Activated gamma-delta T cell (primary cell): Measurements from ENCODE around the gene TBX3.
"Not testable (repeated sequence)": the region's sequence is repeated elsewhere in the genome, so short reads cannot be mapped to it uniquely, and the experiment has no call there.

Experiments
- DNase-seq: peaks from one replicate; lab custom pipeline; 2025; lab: John Stamatoyannopoulos, UW
- total RNA-seq, 2 donors: gene quantifications; one replicate each; lab custom pipeline; 2026; lab: John Stamatoyannopoulos, UW

The TBX3 gene
- total RNA-seq, result 0.04 to 0.05 reads per million in 2 donors

GRCh38 chr12:114684098-114684869 is at the start of gene TBX3:
Gene TBX3 (minus strand): TSS chr12:114684175. CDS start chr12:114683200, 975 bp downstream.
- no peak for DNase-seq

GRCh38 chr12:114732426-114733030 is 48.6 kb upstream of the TBX3 start:
- DNase-seq, result no peak

- no peak for DNase-seq
These were observed 45.8 kb upstream of the TBX3 start for GRCh38 chr12:114729731-114730130.

GRCh38 chr12:114726092-114726710 is 42.2 kb upstream of the TBX3 start:
- DNase-seq, result no peak

- not testable (repeated sequence) for DNase-seq
These were observed 38.2 kb upstream of the TBX3 start for GRCh38 chr12:114722176-114722575.

- DNase-seq, result no peak
These were observed 37.3 kb upstream of the TBX3 start for GRCh38 chr12:114721266-114721665.

GRCh38 chr12:114713466-114714215 is 29.7 kb upstream of the TBX3 start:
- no peak for DNase-seq

- DNase-seq, result no peak
These were observed 27.7 kb upstream of the TBX3 start for GRCh38 chr12:114711689-114712152.

GRCh38 chr12:114710151-114710550 is 26.2 kb upstream of the TBX3 start:
- DNase-seq, result no peak

GRCh38 chr12:114709112-114709511 is 25.1 kb upstream of the TBX3 start:
- DNase-seq, result no peak

- not testable (repeated sequence) for DNase-seq
These were observed 24.6 kb upstream of the TBX3 start for GRCh38 chr12:114708598-114708997.

GRCh38 chr12:114704096-114704495 is 20.1 kb upstream of the TBX3 start:
- no peak for DNase-seq

- no peak for DNase-seq
These were observed 19.1 kb upstream of the TBX3 start for GRCh38 chr12:114703060-114703493.

- no peak for DNase-seq
These were observed 18.5 kb upstream of the TBX3 start for GRCh38 chr12:114702462-114702861.

GRCh38 chr12:114701553-114701952 is 17.6 kb upstream of the TBX3 start:
- DNase-seq, result no peak

GRCh38 chr12:114701104-114701414 is 17.1 kb upstream of the TBX3 start:
- DNase-seq, result no peak

- DNase-seq, result no peak
These were observed 16.6 kb upstream of the TBX3 start for GRCh38 chr12:114700392-114701103.

GRCh38 chr12:114698566-114699163 is 14.7 kb upstream of the TBX3 start:
- DNase-seq, result no peak

GRCh38 chr12:114697741-114698565 is 14.0 kb upstream of the TBX3 start:
- no peak for DNase-seq

- no peak for DNase-seq
These were observed 13.3 kb upstream of the TBX3 start for GRCh38 chr12:114697243-114697716.
